T-helper 1 cell treated with Interleukin-12 subunit alpha and Interleukin-12 subunit beta and Interleukin-4 antibody, amounts not matched to agents 30 ng/mL and 1 ng/mL, for 36 hours (primary cell): Measurements from ENCODE around the gene FLVCR1. TPM values are rescaled to one million over a fixed set of nuclear protein-coding genes. Genes with fewer than 3 reads are reported as not detected.
"Not testable (repeated sequence)": the region's sequence is repeated elsewhere in the genome, so short reads cannot be mapped to it uniquely, and the experiment has no call there.

Experiments
- intact Hi-C: fragments of 100-400 bp; cut with micrococcal nuclease; formaldehyde crosslinking; loops from one replicate; pipeline ENCODE4 v1.15.1; 2024
- total RNA-seq: library from RNA; stranded (reverse); gene quantifications from 2 replicates; pipeline ENCODE4 v1.2.3, GENCODE V29; 2022

The FLVCR1 gene
- total RNA-seq, 1 donor from 2014 or later: 11.4 TPM

DNA sequence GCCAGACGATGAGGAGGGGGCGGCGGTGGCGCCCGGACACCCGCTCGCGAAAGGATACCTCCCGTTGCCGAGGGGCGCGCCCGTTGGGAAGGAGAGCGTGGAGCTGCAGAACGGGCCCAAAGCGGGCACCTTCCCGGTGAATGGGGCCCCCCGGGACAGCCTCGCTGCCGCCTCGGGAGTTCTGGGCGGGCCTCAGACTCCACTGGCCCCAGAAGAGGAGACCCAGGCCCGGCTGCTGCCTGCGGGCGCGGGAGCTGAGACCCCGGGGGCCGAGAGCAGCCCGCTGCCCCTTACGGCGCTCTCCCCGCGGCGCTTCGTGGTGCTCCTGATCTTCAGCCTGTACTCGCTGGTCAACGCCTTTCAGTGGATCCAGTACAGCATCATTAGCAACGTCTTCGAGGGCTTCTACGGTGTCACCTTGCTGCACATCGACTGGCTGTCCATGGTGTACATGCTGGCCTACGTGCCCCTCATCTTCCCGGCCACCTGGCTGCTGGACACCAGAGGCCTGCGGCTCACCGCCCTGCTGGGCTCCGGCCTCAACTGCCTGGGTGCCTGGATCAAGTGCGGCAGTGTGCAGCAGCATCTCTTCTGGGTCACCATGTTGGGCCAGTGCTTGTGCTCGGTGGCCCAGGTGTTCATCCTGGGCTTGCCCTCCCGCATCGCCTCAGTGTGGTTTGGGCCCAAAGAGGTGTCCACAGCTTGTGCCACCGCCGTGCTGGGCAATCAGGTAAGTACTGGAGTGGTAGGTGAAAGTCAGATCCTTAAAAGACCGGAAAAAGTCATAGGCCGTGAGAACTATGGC lies 588 bp downstream of the FLVCR1 start:
- intact Hi-C loops: loop anchor here (1.0 to 10.0 kb wide), 13 partner anchors 67 to 1746 kb away; partner anchors contain the start of genes ANGEL2, ATF3, CENPF and NSL1

DNA sequence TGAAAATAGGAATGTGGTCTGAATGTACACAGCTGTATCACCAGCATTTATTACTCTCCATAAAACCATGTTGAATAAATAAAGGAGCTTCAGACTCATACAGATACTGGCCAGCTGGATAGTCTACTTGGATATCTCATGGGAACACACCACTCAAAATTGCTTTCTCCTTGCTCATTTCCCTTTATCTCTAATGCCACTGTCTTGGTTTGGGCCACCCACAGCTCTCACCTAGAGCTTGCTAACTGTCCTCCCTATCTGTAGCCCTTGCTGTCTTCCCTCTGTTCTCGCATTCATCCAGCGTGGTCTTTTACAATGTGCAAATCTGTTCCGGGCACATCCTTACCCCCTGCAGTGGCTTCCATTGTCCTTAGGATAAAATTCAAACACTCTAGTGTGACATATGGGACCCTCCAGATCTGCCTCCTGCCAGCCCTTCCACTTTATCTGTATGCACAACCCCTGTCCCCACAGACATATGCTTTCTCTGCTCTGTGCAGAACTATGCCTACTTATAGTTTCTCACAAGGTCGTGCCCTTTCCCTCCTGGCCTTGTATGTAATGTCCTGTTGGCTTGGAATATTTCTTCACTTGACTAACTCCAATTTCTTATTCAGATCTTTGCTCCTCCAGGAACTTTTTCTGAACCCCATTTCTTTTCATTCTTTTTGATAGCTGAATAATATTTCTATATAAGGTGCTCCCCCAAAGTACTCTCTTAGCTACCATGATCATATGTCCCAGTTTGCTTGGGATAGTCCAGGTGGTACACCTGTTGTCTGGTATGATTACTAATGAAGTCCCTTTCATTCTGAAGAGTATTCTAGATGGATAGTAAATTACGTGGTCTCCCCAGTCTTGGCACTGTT lies 2.9 kb downstream of the FLVCR1 start:
- intact Hi-C loops: no loop called here

DNA sequence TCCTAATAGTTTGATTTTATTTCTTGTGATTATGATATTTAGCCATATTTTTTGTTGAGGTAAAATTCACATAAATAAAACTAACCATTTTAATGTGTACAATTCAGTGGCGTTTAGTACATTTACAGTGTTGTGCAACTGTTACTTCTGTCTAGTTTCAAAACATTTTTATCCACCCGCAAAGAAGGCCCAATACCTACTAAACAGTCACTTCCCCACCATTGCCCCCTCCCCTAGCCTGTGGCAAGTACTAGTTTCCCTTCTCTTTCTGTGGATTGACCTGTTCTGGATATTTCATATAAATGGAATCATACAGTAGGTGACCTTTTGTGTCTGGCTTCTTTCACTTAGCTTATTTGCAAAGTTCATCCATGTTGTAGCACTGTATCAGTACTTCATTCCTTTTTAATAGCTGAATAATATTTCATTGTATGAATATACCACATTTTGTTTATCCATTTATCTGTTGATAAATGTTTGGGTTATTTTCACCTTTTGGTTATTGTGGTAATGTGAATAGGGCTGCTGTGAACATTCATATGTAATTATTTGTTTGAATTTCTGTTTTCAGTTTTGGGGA lies 4.1 kb downstream of the FLVCR1 start:
- intact Hi-C loops: no loop called here

DNA sequence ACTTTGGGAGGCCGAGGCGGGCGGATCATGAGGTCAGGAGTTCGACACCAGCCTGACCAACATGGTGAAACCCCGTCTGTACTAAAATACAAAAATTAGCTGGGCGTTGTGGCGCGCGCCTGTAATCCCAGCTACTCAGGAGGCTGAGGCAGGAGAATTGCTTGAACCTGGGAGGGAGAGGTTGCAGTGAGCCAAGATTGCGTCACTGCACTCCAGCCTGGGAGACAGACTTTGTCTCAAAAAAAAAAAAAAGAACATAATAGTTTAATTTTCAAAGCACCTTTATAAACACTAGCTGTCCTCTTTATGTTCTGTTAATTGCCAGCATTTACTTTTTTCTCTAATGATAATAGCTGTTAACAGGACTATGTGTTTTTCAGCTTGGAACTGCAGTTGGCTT lies 5.3 kb downstream of the FLVCR1 start:
- intact Hi-C loops: not testable (repeated sequence)

DNA sequence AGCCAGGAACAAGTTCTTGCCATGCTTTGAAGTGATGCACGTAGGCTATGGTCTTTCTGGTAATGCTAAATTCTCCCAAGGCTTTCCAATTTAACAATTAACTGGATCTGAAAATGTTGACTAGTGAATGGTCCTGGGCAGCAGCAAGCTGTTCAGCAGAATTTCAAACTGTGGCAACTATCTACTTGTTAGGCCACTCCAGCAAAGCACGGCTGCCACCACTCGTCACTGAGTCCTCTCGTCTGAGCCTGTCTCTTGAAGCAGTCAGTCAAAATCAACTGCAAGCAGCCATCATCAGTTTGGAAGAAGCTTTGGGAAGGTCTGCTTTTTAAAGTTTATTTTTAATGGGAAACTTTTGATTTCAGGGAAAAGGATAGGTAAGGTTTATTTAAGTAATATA lies 6.1 kb downstream of the FLVCR1 start:
- intact Hi-C loops: no loop called here

DNA sequence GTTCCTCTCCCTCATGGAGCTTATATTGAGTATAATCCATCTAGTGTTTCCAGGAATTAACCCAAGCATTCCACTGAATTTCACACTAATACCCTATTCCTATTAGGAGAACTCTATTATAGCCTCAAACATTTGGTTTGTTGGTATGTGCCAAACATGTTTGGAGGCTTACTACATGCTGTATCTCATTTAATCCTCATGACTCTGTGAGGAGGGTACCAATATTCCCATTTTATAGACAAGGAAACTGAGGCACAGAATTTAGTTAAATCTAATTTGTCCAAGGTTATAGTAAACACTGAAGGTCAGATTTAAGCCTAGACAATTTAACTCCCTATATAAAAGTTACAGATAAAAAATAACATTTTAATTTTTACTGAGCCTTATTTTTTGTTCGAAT lies 9.1 kb downstream of the FLVCR1 start:
- intact Hi-C loops: no loop called here

DNA sequence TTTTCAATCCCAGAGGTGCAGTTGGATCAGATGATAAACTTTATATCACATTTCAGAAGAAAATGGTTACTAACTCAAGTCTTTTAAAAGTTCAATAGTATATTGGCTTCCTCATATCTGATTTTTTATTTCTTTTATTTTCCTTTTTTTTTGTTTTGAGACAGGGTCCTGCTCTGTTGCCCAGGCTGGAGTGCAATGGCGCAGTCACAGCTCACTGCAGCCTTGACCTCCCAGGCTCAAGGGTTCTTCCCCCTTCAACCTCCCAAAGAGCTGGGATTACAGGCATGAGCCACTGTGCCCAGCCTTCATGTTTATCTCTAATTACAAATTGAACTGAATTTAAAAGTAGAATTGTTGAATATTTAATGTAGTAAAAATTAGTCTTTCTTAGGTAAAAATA lies 13.9 kb downstream of the FLVCR1 start:
- intact Hi-C loops: no loop called here

DNA sequence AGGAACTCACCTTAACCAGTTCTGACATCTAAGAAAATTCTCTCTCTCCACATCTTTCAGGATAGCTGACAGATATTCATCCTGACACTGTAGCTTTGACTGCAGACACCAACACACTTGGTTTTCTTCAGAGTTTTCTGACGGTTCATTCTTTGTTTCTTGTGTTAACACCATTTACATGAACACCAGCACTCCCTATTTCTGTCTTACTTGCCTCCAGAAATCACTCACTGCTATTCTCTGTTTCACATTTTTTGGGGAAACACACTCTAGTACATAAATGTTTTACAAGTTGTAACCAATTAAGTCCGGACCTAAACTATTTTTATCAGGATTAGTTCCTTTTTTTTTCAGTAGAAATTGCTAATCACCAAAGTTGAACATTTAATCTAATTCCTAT lies 15.4 kb downstream of the FLVCR1 start:
- intact Hi-C loops: no loop called here

DNA sequence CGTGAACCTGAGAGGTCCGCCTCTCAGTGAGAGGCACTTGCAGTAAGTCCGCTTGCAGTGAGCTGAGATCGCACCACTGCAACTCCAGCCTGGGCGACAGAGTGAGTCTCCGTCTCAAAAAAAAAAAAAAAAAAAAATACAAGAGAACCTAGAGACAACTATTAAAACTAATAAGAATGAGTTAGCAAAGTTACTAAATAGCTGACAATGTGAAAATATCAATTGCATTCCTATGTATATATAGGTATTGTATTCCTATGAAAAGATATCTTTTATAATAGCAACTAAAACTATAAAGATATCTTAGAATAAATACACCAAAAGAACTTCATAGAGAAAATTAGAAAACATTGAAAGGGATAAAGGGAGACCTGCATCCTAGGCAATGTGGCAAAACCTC lies 20.3 kb downstream of the FLVCR1 start:
- intact Hi-C loops: no loop called here

DNA sequence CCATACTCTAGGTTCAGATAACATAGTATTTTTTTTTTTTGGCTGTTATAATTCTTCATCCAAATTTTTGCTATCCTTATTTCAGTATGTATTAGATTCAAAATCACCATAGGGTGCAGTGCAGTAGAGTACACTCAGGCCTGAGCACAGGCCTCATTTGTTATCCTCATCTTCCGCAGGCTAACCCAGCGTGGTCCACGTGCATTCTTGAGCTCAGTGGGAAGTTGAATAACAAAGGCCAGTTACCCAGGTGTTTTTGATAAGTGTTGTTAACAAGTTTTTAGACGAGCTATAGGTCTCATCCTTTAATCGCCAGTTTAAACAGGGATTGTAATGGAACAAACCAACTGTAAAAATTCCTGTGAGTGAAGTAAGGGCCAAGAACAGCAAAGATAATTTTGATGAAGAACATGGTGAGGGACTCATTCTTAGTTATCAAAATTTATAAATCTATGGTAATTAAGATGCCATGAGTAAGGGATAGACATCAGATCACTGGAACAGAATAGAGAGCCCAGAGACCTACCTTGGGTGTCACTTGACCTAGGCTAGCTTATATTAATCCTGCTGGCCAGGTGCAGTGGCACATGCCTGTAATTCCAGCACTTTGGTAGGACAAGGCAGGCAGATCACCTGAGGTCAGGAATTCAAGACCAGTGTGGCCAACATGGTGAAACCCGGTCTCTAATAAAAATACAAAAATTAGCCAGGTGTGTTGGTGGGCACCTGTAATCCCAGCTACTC lies 22.0 kb downstream of the FLVCR1 start:
- intact Hi-C loops: no loop called here

DNA sequence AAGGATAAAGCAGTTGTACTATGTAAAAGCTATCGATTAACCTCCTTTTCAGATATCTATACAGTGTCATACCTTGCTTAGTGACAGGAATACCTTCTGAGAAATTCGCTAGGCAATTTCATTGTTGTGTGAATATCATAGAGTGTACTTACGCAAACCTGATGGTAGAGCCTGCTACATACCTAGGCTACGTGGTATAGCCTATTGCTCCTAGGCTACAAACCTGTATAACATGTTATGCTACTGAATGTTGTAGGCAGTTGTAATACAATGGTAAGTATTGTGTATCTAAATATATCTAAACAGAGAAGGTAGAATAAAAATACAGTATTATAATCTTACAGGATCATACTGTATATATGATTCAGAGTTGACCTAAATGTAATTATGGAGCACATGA lies 26.5 kb downstream of the FLVCR1 start:
- intact Hi-C loops: no loop called here

DNA sequence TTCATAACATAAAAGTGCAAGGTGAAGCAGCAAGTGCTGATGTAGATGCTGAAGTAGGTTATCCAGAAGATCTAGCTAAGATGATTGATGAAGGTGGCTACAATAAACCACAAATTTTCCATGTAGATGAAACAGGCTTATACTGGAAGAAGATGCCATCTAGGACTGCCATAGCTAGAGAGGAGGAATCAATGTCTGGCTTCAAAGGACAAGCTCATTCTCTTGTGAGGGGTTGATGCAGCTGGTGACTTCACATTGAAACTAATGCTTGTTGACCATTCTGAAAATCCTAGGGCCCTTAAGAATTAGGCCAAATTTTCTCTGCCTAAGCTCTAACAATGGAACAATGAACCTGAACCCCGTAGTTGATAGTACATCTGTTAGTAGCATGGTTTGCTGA lies 34.0 kb downstream of the FLVCR1 start:
- intact Hi-C loops: no loop called here

DNA sequence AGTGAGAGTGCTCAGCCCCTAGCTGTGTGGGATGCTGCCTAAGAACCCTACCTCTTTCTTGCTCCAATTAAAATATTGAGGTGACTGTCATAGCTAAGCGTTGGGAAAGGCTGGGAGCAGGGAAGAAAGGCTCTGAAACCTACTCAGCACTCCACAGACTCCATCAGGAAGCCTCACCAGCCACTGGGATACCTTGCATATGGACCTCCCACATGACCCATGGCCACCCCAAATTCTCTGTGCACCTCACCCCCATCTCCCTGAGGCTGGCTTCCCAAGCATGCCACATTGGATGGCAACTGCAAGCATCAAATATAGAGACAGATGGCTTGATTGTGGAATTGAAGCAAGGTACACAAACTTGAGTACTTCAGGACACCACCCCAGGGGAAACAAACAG lies 41.8 kb downstream of the FLVCR1 start:
- intact Hi-C loops: no loop called here

DNA sequence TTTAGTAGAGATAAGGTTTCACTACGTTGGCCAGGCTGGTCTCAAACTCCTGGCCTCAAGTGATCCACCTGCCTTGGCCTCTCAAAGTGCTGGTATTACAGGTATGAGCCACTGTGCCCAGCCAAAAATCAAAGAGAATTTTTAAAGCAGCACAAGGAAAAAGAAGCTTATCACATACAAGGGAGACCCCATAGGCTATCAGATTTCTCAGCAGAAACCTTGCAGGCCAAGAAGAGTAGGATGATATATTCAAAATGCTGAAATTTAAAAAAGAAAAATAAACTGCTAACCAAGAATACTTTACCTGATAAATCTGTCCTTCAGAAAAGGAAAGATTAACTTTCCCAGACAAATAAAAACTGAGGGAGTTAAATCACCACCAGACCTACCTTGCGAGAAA lies 43.2 kb downstream of the FLVCR1 start:
- intact Hi-C loops: no loop called here

DNA sequence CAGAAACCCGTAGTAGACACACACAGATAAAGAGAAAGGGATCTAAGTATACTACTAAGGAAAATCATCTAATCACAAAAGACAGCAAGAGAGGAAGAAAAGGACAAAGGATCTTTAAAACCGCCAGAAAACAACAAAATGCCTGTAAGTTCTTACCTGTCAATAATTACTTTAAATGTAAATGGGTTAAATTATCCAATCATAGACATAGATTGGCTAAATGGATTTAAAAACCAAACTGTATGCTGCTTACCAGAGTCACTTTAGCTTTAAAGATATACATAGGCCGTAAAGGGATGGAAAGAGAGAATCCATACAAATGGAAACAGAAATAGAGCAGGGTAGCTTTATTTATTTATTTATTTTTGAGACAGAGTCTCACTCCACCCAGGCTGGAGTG lies 44.0 kb downstream of the FLVCR1 start:
- intact Hi-C loops: no loop called here

DNA sequence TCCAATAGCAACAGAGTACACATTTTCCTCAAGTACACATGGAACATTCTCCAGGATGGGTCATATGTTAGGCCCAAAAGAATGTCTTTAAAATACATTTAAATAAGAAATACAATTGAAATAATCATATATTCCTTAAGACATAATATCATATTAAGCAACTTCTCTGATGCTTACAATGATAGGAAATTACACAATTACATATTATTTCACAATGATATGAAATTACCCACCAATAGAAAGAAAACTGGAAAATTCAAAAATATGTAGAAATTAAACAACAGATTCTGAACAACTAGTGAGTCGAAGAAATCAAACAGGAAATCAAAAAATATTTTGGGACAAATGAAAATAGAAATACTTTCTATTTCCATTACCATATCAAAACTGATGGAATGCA lies 45.6 kb downstream of the FLVCR1 start:
- intact Hi-C loops: no loop called here

DNA sequence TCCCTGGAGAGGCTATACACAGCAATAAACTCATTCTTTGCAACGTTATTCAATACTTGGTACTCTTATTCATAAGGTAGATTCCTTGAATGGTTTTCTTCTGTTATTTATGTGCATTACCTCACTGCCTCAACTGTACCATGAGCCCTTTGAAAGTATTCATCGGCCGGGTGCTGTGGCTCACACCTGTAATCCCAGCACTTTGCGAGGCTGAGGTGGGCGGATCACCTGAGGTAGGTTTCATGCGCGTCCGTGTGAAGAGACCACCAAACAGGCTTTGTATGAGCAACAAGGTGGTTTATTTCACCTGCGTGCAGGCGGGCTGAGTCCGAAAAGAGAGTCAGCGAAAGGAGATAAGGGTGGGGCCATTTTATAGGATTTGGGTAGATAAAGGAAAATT lies 50.0 kb downstream of the FLVCR1 start:
- intact Hi-C loops: not testable (repeated sequence)

DNA sequence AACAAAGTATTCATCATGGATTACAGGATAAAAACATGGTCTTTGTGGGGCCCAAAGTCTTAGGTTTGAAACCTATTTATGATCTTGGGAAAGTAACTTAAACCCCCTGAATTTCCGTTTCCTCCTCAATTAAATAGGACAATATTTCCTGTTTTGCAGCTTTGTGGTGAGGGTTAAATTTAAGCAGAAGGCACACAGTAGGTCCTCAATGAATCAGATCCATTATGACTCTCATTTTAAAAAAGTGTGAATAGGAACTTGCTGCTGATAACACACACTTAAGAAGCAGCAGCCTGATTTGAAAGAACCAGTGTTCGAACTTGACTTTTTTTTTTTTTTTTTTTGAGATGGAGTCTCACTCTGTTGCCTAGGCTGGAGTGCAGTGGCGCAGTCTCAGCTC lies 50.9 kb downstream of the FLVCR1 start:
- intact Hi-C loops: no loop called here

DNA sequence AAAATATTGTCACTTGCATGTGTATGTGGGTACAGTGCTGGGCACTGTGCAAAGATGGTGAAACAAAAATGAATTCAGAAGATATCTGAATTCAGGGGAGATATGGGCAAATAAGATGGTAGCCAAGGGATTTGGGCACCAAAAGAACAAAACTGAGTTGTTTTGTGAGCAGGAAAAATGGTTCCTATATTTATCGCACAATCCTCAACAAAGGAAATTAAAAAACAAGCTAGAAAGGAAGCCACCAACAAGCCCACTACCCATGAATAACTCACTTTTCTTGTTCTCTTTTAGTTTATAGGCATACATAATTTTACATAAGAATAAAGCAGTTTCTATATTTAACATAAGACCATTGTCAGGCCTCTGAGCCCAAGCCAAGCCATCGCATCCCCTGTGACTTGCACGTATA lies 51.6 kb downstream of the FLVCR1 start:
- intact Hi-C loops: no loop called here

DNA sequence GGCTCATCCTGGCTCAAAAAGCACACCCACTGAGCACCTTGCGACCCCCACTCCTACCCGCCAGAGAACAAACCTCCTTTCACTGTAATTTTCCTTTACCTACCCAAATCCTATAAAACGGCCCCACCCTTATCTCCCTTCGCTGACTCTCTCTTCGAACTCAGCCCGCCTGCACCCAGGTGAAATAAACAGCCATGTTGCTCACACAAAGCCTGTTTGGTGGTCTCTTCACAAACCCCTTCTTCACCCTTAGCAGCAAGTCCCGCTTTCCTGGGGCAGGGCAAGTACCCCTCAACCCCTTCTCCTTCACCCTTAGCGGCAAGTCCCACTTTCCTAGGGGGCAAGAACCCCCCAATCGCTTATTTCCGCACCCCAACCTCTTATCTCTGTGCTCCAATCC lies 52.1 kb downstream of the FLVCR1 start:
- intact Hi-C loops: not testable (repeated sequence)

DNA sequence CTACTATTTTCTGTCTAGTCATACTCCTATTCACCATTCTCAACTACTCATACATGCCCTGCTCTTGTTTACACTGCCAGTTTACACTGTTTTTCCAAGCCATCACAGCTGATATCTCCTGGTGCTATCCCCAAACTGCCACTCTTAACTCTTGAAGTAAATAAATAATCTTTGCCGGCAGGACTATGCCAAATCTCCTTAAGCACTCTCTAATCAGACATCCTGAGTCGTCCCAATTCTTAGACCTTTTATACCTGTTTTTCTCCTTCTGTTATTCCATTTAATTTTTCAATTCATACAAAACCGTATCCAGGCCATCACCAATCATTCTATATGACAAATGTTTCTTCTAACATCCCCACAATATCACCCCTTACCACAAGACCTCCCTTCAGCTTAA lies 55.6 kb downstream of the FLVCR1 start:
- intact Hi-C loops: not testable (repeated sequence)
